H1 (cell line): ENCODE data around the gene ZRANB3. TPM values are rescaled to one million over a fixed set of nuclear protein-coding genes. Genes with fewer than 3 reads are reported as not detected.

Source experiments
- CTCF ChIA-PET: fragments of 300-600 bp; sonication (Branson Sonifier 250); formaldehyde crosslinking; loops from one replicate; lab custom pipeline; 2021; ENCODE audit not compliant: partially characterized antibody; lab: Charles Lee
- POLR2A ChIA-PET: fragments of 300-600 bp; sonication (Branson Sonifier 250); formaldehyde crosslinking; loops from one replicate; lab custom pipeline; 2021; ENCODE audit warnings: inconsistent platforms; ENCODE audit not compliant: partially characterized antibody; lab: Charles Lee
- DNase-seq, 2 experiments: peaks; one replicate each; pipeline versions ENCODE4 v3.0.0 to v3.0.0-alpha.2; 2010 to 2022; ENCODE audit warnings: low spot score in 2 of 2, low read depth in 1 of 2, mixed read lengths in 1 of 2
- FAIRE-seq: peaks from 2 replicates; lab custom pipeline; 2011; peaks lifted over from hg19 to GRCh38; lab: Jason Lieb, UNC
- H2AFZ ChIP-seq: 2 replicates; pipeline ENCODE4 v1.8.1; 2012; ENCODE audit warnings: low read length, inconsistent platforms
- H2AK5ac ChIP-seq: 2 replicates; pipeline ENCODE4 v1.6.1; 2013; ENCODE audit warnings: low read depth, low read length
- H2BK120ac ChIP-seq: replicated peaks from 2 replicates; pipeline ENCODE3; 2013; ENCODE audit warnings: low read depth, low read length, inconsistent platforms
- H2BK12ac ChIP-seq: 2 replicates; pipeline ENCODE4 v1.6.1; 2013; ENCODE audit warnings: low read depth, low read length
- H2BK15ac ChIP-seq: 2 replicates; pipeline ENCODE4 v1.6.1; 2013; ENCODE audit warnings: low read length
- H2BK20ac ChIP-seq: 2 replicates; pipeline ENCODE4 v1.6.1; 2013; ENCODE audit warnings: low read length
- H2BK5ac ChIP-seq: 2 replicates; pipeline ENCODE4 v1.6.1; 2013; ENCODE audit warnings: low read depth, low read length
- H3K14ac ChIP-seq: 2 replicates; pipeline ENCODE4 v1.6.1; 2013; ENCODE audit warnings: inconsistent platforms; ENCODE audit not compliant: insufficient read length
- H3K18ac ChIP-seq: 2 replicates; pipeline ENCODE4 v1.6.1; 2013; ENCODE audit warnings: low read length; ENCODE audit errors: extremely low read depth
- H3K23ac ChIP-seq: 2 replicates; pipeline ENCODE4 v1.6.1; 2013; ENCODE audit warnings: inconsistent platforms; ENCODE audit not compliant: insufficient read length
- H3K23me2 ChIP-seq: 2 replicates; pipeline ENCODE4 v1.6.1; 2013; ENCODE audit warnings: low read depth, low read length
- H3K27ac ChIP-seq: 2 replicates; pipeline ENCODE4 v1.6.1; 2011; ENCODE audit warnings: low read depth, low read length, inconsistent platforms
- H3K27me3 ChIP-seq, 4 experiments: replicated peaks in 1 of 4; 1 replicate in 1 of 4; 2 replicates in 3 of 4; pipeline versions ENCODE4 v1.6.1 to v1.8.1; 2011 to 2013; ENCODE audit warnings: low read length in 3 of 4, mild to moderate bottlenecking in 3 of 4, inconsistent platforms in 2 of 4, mixed read lengths in 2 of 4, moderate library complexity in 1 of 4; ENCODE audit not compliant: control insufficient read depth in 3 of 4, insufficient read depth in 3 of 4; ENCODE audit errors: extremely low read depth in 1 of 4
- H3K36me3 ChIP-seq, 4 experiments: 2 replicates each; pipeline versions ENCODE4 v1.6.1 to v1.8.1; 2011 to 2013; ENCODE audit warnings: mild to moderate bottlenecking in 4 of 4, low read length in 3 of 4, moderate library complexity in 2 of 4, control low read depth in 1 of 4, inconsistent platforms in 1 of 4; ENCODE audit not compliant: insufficient read depth in 4 of 4, control insufficient read depth in 2 of 4
- H3K4ac ChIP-seq: replicated peaks from 2 replicates; pipeline ENCODE3; 2013; ENCODE audit warnings: low read length, low read depth, mixed read lengths, inconsistent platforms; ENCODE audit not compliant: insufficient read length
- H3K4me1 ChIP-seq, 4 experiments: replicated peaks in 1 of 4; 1 replicate in 1 of 4; 2 replicates in 3 of 4; pipeline versions ENCODE4 v1.6.1 to v1.8.1; 2011 to 2013; ENCODE audit warnings: low read length in 3 of 4, inconsistent platforms in 2 of 4, mixed read lengths in 1 of 4; ENCODE audit not compliant: insufficient read depth in 4 of 4, control insufficient read depth in 3 of 4
- H3K4me2 ChIP-seq, 2 experiments: 2 replicates each; pipeline versions ENCODE4 v1.6.1 to v1.8.1; 2011 to 2013; ENCODE audit warnings: low read depth in 2 of 2, low read length in 2 of 2, control low read depth in 1 of 2, inconsistent platforms in 1 of 2, mild to moderate bottlenecking in 1 of 2; ENCODE audit not compliant: insufficient read depth in 1 of 2
- H3K4me3 ChIP-seq, 4 experiments: fragments of 200-600, 300-600 bp in 1 of 4; sonication (generic), shearing (Covaris generic), sonication (Bioruptor Twin) in 1 of 4; 2 replicates each; pipeline versions ENCODE4 v1.5.1 to v1.8.1; 2011 to 2016; ENCODE audit warnings: low read length in 4 of 4, low read depth in 3 of 4, control low read depth in 2 of 4, inconsistent platforms in 2 of 4, mild to moderate bottlenecking in 2 of 4, mixed read lengths in 1 of 4, moderate library complexity in 1 of 4; ENCODE audit not compliant: insufficient read depth in 2 of 4; ENCODE audit errors: extremely low read depth in 1 of 4
- H3K56ac ChIP-seq: replicated peaks from 2 replicates; pipeline ENCODE3; 2013; ENCODE audit warnings: low read depth, mild to moderate bottlenecking, mixed read lengths, low read length, inconsistent platforms; ENCODE audit not compliant: insufficient read length
- H3K79me1 ChIP-seq: 2 replicates; pipeline ENCODE4 v1.6.1; 2013; ENCODE audit warnings: low read depth, low read length, control low read depth
- H3K79me2 ChIP-seq, 2 experiments: 2 replicates each; pipeline versions ENCODE4 v1.6.1 to v1.8.1; 2012 to 2013; ENCODE audit warnings: low read length in 2 of 2, mild to moderate bottlenecking in 2 of 2, inconsistent platforms in 1 of 2; ENCODE audit not compliant: insufficient read depth in 2 of 2, control insufficient read depth in 1 of 2
- H3K9ac ChIP-seq, 4 experiments: replicated peaks in 1 of 4; 1 replicate in 1 of 4; 2 replicates in 3 of 4; pipeline versions ENCODE4 v1.6.1 to v1.8.1; 2011 to 2013; ENCODE audit warnings: low read depth in 3 of 4, low read length in 3 of 4, control low read depth in 2 of 4, mild to moderate bottlenecking in 2 of 4, moderate library complexity in 2 of 4, inconsistent platforms in 1 of 4; ENCODE audit errors: extremely low read depth in 1 of 4
- H3K9me3 ChIP-seq, 2 experiments: 2 replicates each; pipeline versions ENCODE4 v1.6.1 to v1.8.1; 2012 to 2013; ENCODE audit warnings: mild to moderate bottlenecking in 2 of 2, moderate library complexity in 2 of 2, control low read depth in 1 of 2, inconsistent platforms in 1 of 2, low read depth in 1 of 2, low read length in 1 of 2, mixed read lengths in 1 of 2; ENCODE audit not compliant: insufficient read depth in 2 of 2
- H4K20me1 ChIP-seq, 2 experiments: replicated peaks in 1 of 2; 2 replicates each; pipeline versions ENCODE3 to v1.8.1; 2011 to 2013; ENCODE audit warnings: inconsistent platforms in 2 of 2, low read length in 2 of 2, mild to moderate bottlenecking in 1 of 2; ENCODE audit not compliant: insufficient read depth in 2 of 2, control insufficient read depth in 1 of 2
- H4K5ac ChIP-seq: 2 replicates; pipeline ENCODE4 v1.6.1; 2013; ENCODE audit warnings: low read length, low read depth, mixed read lengths, inconsistent platforms; ENCODE audit not compliant: insufficient read length
- H4K8ac ChIP-seq: 2 replicates; pipeline ENCODE4 v1.8.0; 2013; ENCODE audit warnings: mild to moderate bottlenecking, moderate library complexity, low read length, inconsistent platforms; ENCODE audit not compliant: insufficient read depth; ENCODE audit errors: extremely low read depth
- H4K91ac ChIP-seq: replicated peaks from 2 replicates; pipeline ENCODE3; 2013; ENCODE audit warnings: low read length, mixed read lengths, inconsistent platforms; ENCODE audit not compliant: insufficient read length
- ATF2 ChIP-seq: IDR thresholded peaks from 2 replicates; pipeline ENCODE4 v1.6.1; 2012; ENCODE audit warnings: low read length, inconsistent platforms
- BCL11A ChIP-seq, 2 experiments: IDR thresholded peaks; one replicate each; pipeline ENCODE4 v1.6.1; 2011; ENCODE audit warnings: low read depth in 2 of 2, low read length in 2 of 2, mild to moderate bottlenecking in 2 of 2
- EP300 ChIP-seq, 2 experiments: IDR thresholded peaks; 1 replicate in 1 of 2; 2 replicates in 1 of 2; pipeline ENCODE4 v1.6.1; 2011 to 2012; ENCODE audit warnings: low read depth in 2 of 2, low read length in 2 of 2, mild to moderate bottlenecking in 2 of 2, borderline replicate concordance in 1 of 2, inconsistent platforms in 1 of 2, moderate library complexity in 1 of 2
- NANOG ChIP-seq: IDR thresholded peaks from 2 replicates; pipeline ENCODE4 v1.6.1; 2011; ENCODE audit warnings: low read length, low read depth, mild to moderate bottlenecking, inconsistent platforms; ENCODE audit not compliant: insufficient read depth, poor library complexity, severe bottlenecking
- POLR2A ChIP-seq, 2 experiments: IDR thresholded peaks; 1 replicate in 1 of 2; 2 replicates in 1 of 2; pipeline ENCODE4 v1.6.1; 2011; ENCODE audit warnings: low read depth in 2 of 2, low read length in 2 of 2, mild to moderate bottlenecking in 2 of 2; ENCODE audit errors: control extremely low read depth in 1 of 2
- RFX5 ChIP-seq: IDR thresholded peaks from 2 replicates; pipeline ENCODE4 v1.6.1; 2011; ENCODE audit warnings: low read depth, low read length, improper control_type of control experiment, borderline replicate concordance
- RXRA ChIP-seq: IDR thresholded peaks from 2 replicates; pipeline ENCODE4 v1.6.1; 2011; ENCODE audit warnings: low read depth, mild to moderate bottlenecking, low read length, moderate library complexity; ENCODE audit not compliant: insufficient read depth
- SIRT6 ChIP-seq: IDR thresholded peaks from one replicate; pipeline ENCODE4 v1.7.1; 2012; ENCODE audit warnings: low read length, inconsistent platforms
- SIX5 ChIP-seq: IDR thresholded peaks from 2 replicates; pipeline ENCODE4 v1.6.1; 2011; ENCODE audit warnings: mild to moderate bottlenecking, low read depth, low read length
- TAF7 ChIP-seq: optimal IDR thresholded peaks from 2 replicates; pipeline ENCODE3; 2011; ENCODE audit warnings: low read depth, mild to moderate bottlenecking, inconsistent platforms, low read length, moderate library complexity, borderline replicate concordance
- TCF12 ChIP-seq: IDR thresholded peaks from 2 replicates; pipeline ENCODE4 v1.6.1; 2011; ENCODE audit warnings: low read depth, mild to moderate bottlenecking, low read length
- whole genome bisulfite sequencing, 2 experiments: shearing (Covaris generic) in 1 of 2; methylation state at CpG; one replicate each; pipeline versions ENCODE4 v1.1.6 to v1.1.7; 2013 to 2015; ENCODE audit warnings: low lambda C conversion rate in 2 of 2, mixed read lengths in 2 of 2, inconsistent platforms in 1 of 2, low coverage in 1 of 2, missing lambda C conversion rate in 1 of 2; ENCODE audit not compliant: insufficient replicate concordance in 2 of 2, insufficient coverage in 1 of 2, insufficient read length in 1 of 2; ENCODE audit errors: extremely low coverage in 1 of 2, missing lambda C conversion rate in 1 of 2; 5-methylcytosine and 5-hydroxymethylcytosine counted together
- polyA plus RNA-seq, 7 experiments: library from polyadenylated mRNA; depleted of rRNA in 3 of 7; stranded (reverse) in 5 of 7; unstranded in 2 of 7; fragments of >200 nt in 5 of 7; fragments of 200-250 nt in 2 of 7; gene quantifications; 1 replicate in 5 of 7; 2 replicates in 1 of 7; 4 replicates in 1 of 7; pipeline versions ENCODE4 v1.2.1 to v1.2.3, GENCODE V29; 2011 to 2013; ENCODE audit warnings: missing spikeins in 2 of 7, mixed read lengths in 2 of 7
- total RNA-seq: library from RNA; stranded (reverse); fragmentation: NEBNext Ultra II Directional; extraction: Animal tissue kit (Norgen Biotek cat#: 25700); gene quantifications from 2 replicates; pipeline ENCODE4 v1.2.1, GENCODE V29; 2021
- TF ChIP-seq, protein P1 (sequence below): IDR thresholded peaks from 2 replicates; pipeline ENCODE4 v1.6.1; 2012; ENCODE audit warnings: inconsistent platforms

Gene ZRANB3
- total and polyA plus RNA-seq, 2 of the 8 experiments (the other 6 are each of a cell fraction or from before 2014, with no cell fraction given), result 4.5 to 19.3 TPM

- no peak overlapping the region for H2BK20ac ChIP-seq
- H4K5ac ChIP-seq, result no peak overlapping the region
- H3K79me1 ChIP-seq, result no peaks in the 10 kb centered on the region; the same call in 1 of the 2 replicates
- H3K4me3 ChIP-seq, result no peak overlapping the region
- no peak overlapping the region for H3K14ac ChIP-seq
- no peak for FAIRE-seq
- H3K23ac ChIP-seq, result no peak overlapping the region
- no peak overlapping the region for H2BK15ac ChIP-seq
- no CpG with 5 or more reads among the region's 1 CpG for WGBS, 2 experiments
- no peak overlapping the region for H3K4ac ChIP-seq
- H4K20me1 ChIP-seq, result no peaks in the 10 kb centered on the region
- peaks cover 0 to 52% of the 10 kb centered on the region in 2 experiments; a peak in 3 of 4 replicates for H3K79me2 ChIP-seq
- no peaks in the 10 kb centered on the region for H3K9me3 ChIP-seq
- no peak overlapping the region for H2BK5ac ChIP-seq
- no peak overlapping the region for H2AFZ ChIP-seq
- no peak overlapping the region for H2BK120ac ChIP-seq
- no peak overlapping the region for H4K8ac ChIP-seq
- no peak overlapping the region for H3K18ac ChIP-seq
- H3K4me1 ChIP-seq, result no peaks in the 10 kb centered on the region
- H3K27me3 ChIP-seq, result no peaks in the 10 kb centered on the region
- H3K56ac ChIP-seq, result no peak overlapping the region
- ChIA-PET CTCF (interaction anchor here (0.6 to 1.0 kb wide), 2 partner anchors 51 to 1810 kb away, joined by 3 to 4 read pairs; no protein-coding TSS in a partner anchor), POLR2A (no interaction called here)
- H3K27ac ChIP-seq, result no peak overlapping the region
- H3K4me2 ChIP-seq, result no peak overlapping the region
- H3K23me2 ChIP-seq, result no peaks in the 10 kb centered on the region; the same call in none of the 2 replicates
- H4K91ac ChIP-seq, result no peak overlapping the region
- no peak for DNase-seq
- H3K9ac ChIP-seq, result no peak overlapping the region
- no peak overlapping the region for H2AK5ac ChIP-seq
- H2BK12ac ChIP-seq, result no peak overlapping the region
- H3K36me3 ChIP-seq, result peaks cover 0 to 7% (median 0%) of the 10 kb centered on the region in 4 experiments; a peak in 3 of 8 replicates
- TF ChIP-seq RFX5 (no peak), NANOG (no peak), POLR2A (IDR thresholded peaks at IDR 0.05; ENCODE audit: control extremely low read depth in 1 of 2, low read depth in 2 of 2, low read length in 2 of 2) (no peak), TCF12 (no peak), SIX5 (no peak), TAF7 (no peak), SIRT6 (no peak), ATF2 (no peak), BCL11A (IDR thresholded peaks at IDR 0.05; ENCODE audit: low read depth in 2 of 2, low read length in 2 of 2) (no peak), EP300 (IDR thresholded peaks at IDR 0.05; ENCODE audit: borderline replicate concordance in 1 of 2, low read depth in 2 of 2, low read length in 2 of 2) (no peak), RXRA (no peak)
- TF ChIP-seq, protein P1, sequence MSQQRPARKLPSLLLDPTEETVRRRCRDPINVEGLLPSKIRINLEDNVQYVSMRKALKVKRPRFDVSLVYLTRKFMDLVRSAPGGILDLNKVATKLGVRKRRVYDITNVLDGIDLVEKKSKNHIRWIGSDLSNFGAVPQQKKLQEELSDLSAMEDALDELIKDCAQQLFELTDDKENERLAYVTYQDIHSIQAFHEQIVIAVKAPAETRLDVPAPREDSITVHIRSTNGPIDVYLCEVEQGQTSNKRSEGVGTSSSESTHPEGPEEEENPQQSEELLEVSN, result no peak
Observed at GRCh38 chr2:135525786-135526185, 5.2 kb downstream of the ZRANB3 start.
